ENCODE measurements around the gene ZSWIM5. TPM values are rescaled to one million over a fixed set of nuclear protein-coding genes. Genes with fewer than 3 reads are reported as not detected.
"Not testable (repeated sequence)": the region's sequence is repeated elsewhere in the genome, so short reads cannot be mapped to it uniquely, and the experiment has no call there.

ZSWIM5 gene
- total RNA-seq, 6 experiments from 2014 or later, result 0.03 to 0.05 TPM; not detected in 4

GRCh38 chr1:45141247-45142003 is 65.0 kb downstream of the ZSWIM5 start:
- Mint-ChIP-seq H3K4me3 (no peak overlapping the region), H3K9me3 (no peaks in the 10 kb centered on the region), H3K27me3 (ENCODE audit: insufficient read depth) (peaks cover 5% of the 10 kb centered on the region; the same call in 1 of the 2 replicates), H3K27ac (no peak overlapping the region), H3K4me1 (ENCODE audit: low read depth) (no peaks in the 10 kb centered on the region), H3K36me3 (ENCODE audit: low read depth) (no peaks in the 10 kb centered on the region)
- DNase-seq, result no peak
- TF ChIP-seq, protein P1, sequence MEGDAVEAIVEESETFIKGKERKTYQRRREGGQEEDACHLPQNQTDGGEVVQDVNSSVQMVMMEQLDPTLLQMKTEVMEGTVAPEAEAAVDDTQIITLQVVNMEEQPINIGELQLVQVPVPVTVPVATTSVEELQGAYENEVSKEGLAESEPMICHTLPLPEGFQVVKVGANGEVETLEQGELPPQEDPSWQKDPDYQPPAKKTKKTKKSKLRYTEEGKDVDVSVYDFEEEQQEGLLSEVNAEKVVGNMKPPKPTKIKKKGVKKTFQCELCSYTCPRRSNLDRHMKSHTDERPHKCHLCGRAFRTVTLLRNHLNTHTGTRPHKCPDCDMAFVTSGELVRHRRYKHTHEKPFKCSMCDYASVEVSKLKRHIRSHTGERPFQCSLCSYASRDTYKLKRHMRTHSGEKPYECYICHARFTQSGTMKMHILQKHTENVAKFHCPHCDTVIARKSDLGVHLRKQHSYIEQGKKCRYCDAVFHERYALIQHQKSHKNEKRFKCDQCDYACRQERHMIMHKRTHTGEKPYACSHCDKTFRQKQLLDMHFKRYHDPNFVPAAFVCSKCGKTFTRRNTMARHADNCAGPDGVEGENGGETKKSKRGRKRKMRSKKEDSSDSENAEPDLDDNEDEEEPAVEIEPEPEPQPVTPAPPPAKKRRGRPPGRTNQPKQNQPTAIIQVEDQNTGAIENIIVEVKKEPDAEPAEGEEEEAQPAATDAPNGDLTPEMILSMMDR (IDR thresholded peaks at IDR 0.05), result no peak

GRCh38 chr1:45136984-45137383 is 69.4 kb downstream of the ZSWIM5 start:
- no peaks in the 10 kb centered on the region for H3K9me3 Mint-ChIP-seq
- no peak overlapping the region for H3K4me3 Mint-ChIP-seq
- H3K27me3 Mint-ChIP-seq (ENCODE audit: insufficient read depth), result peaks cover 6% of the 10 kb centered on the region; the same call in 1 of the 2 replicates
- H3K36me3 Mint-ChIP-seq (ENCODE audit: low read depth), result no peaks in the 10 kb centered on the region
- TF ChIP-seq, protein P1 (IDR thresholded peaks at IDR 0.05), result no peak
- H3K4me1 Mint-ChIP-seq (ENCODE audit: low read depth), result no peaks in the 10 kb centered on the region
- no peak for DNase-seq
- H3K27ac Mint-ChIP-seq, result no peak overlapping the region

DNA sequence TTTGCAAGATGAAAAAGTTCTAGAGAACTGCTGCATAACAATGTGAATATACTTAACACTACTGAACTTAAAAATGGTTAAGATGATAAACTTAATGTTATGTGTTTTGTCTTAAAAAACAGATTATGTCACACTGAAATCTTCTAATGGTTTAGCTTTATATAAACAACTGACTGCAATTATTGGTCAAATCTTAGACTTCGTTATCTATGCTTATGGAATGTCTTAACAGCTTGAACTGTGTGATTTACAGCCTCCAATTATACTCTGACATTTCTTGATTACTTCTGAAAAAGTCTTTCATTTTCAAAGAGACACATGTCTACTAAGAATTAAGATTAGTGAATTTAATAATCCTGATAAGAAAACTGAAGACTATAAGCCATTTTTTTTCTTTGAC is 71.1 kb downstream of the ZSWIM5 start:
- DNase-seq, result no peak
- Mint-ChIP-seq H3K9me3 (no peaks in the 10 kb centered on the region), H3K27me3 (ENCODE audit: insufficient read depth) (peaks cover 6% of the 10 kb centered on the region), H3K4me3 (no peak overlapping the region), H3K27ac (no peak overlapping the region), H3K36me3 (ENCODE audit: low read depth) (no peaks in the 10 kb centered on the region), H3K4me1 (ENCODE audit: low read depth) (no peaks in the 10 kb centered on the region)
- TF ChIP-seq, protein P1 (IDR thresholded peaks at IDR 0.05), result no peak

DNA sequence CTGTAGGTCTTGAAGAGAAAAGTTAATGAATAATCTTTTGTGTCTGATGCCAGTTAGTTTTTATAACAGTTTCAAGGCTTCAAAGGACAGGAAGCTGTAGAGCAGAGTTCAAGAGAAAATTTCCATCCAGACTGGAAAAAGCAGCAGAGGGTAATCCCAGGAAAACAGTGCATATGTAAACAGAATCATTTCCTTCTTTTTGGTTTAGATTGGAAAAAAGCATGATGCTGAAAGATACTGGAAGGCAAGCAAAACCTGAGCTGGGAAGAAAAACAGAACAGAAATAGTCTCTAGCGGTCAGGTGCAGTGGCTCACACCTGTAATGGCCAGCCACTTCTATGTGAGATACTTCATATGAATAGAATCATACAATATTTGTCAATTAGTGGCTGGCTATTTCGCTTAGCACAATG is 71.9 kb downstream of the ZSWIM5 start:
- TF ChIP-seq, protein P1 (IDR thresholded peaks at IDR 0.05), result no peak
- no peak overlapping the region for H3K27ac Mint-ChIP-seq
- no peak for DNase-seq
- no peaks in the 10 kb centered on the region for H3K36me3 Mint-ChIP-seq (ENCODE audit: low read depth)
- H3K9me3 Mint-ChIP-seq, result no peaks in the 10 kb centered on the region
- peaks cover 6% of the 10 kb centered on the region for H3K27me3 Mint-ChIP-seq (ENCODE audit: insufficient read depth)
- no peaks in the 10 kb centered on the region for H3K4me1 Mint-ChIP-seq (ENCODE audit: low read depth)
- no peak overlapping the region for H3K4me3 Mint-ChIP-seq

- not testable (repeated sequence) for H3K27ac Mint-ChIP-seq; H3K4me3 Mint-ChIP-seq; H3K36me3 Mint-ChIP-seq (ENCODE audit: low read depth); H3K4me1 Mint-ChIP-seq (ENCODE audit: low read depth); H3K27me3 Mint-ChIP-seq (ENCODE audit: insufficient read depth); DNase-seq; H3K9me3 Mint-ChIP-seq
These were observed 73.7 kb downstream of the ZSWIM5 start for GRCh38 chr1:45132719-45133118.

- Mint-ChIP-seq H3K4me1 (ENCODE audit: low read depth) (no peaks in the 10 kb centered on the region), H3K4me3 (no peak overlapping the region), H3K36me3 (ENCODE audit: low read depth) (no peaks in the 10 kb centered on the region), H3K27ac (no peak overlapping the region), H3K9me3 (no peaks in the 10 kb centered on the region), H3K27me3 (ENCODE audit: insufficient read depth) (peaks cover 6% of the 10 kb centered on the region; the same call in 1 of the 2 replicates)
- TF ChIP-seq, protein P1 (IDR thresholded peaks at IDR 0.05), result no peak
- DNase-seq, result no peak
These were observed 83.0 kb downstream of the ZSWIM5 start for GRCh38 chr1:45123358-45123757.

Data from HFFc6 (cell line).